GM12875 (cell line): ENCODE data around the gene GPHN.

Experiments used
- H3K4me3 ChIP-seq: one replicate; pipeline ENCODE4 v1.5.1; 2011; ENCODE audit warnings: low read depth, low read length, control low read depth
- CTCF ChIP-seq: IDR thresholded peaks from 2 replicates; pipeline ENCODE4 v1.5.1; 2011; ENCODE audit warnings: low read depth, mild to moderate bottlenecking, control low read depth, inconsistent platforms, low read length, moderate library complexity, borderline replicate concordance; ENCODE audit not compliant: insufficient read depth

The GPHN gene

GRCh38 chr14:66476964-66477363, 31.0 kb upstream of the GPHN start:
- H3K4me3 ChIP-seq, result no peak overlapping the region
- TF ChIP-seq CTCF, result no peak

- no peak for TF ChIP-seq CTCF
- H3K4me3 ChIP-seq, result no peak overlapping the region
These were observed 30.4 kb upstream of the GPHN start for GRCh38 chr14:66477567-66477966.

GRCh38 chr14:66482873-66483272, 25.1 kb upstream of the GPHN start:
- TF ChIP-seq CTCF, result no peak
- no peak overlapping the region for H3K4me3 ChIP-seq

- no peak for TF ChIP-seq CTCF
These were observed 24.6 kb upstream of the GPHN start for GRCh38 chr14:66483322-66483721.

GRCh38 chr14:66485029-66485428, 22.9 kb upstream of the GPHN start:
- no peak overlapping the region for H3K4me3 ChIP-seq
- no peak for TF ChIP-seq CTCF

More at GRCh38 chr14:66483322-66483721, 24.6 kb upstream of the GPHN start:
- no peak overlapping the region for H3K4me3 ChIP-seq

GRCh38 chr14:66485910-66486421, 22.0 kb upstream of the GPHN start, which contains the start of gene CCDC196:
Gene CCDC196, plus strand, starts transcription at chr14:66486371. Its CDS starts 132 bp downstream, at chr14:66486503.
- TF ChIP-seq CTCF, result no peak

GRCh38 chr14:66487164-66487563, 20.8 kb upstream of the GPHN start:
- no peak overlapping the region for H3K4me3 ChIP-seq
- no peak for TF ChIP-seq CTCF

More at GRCh38 chr14:66485910-66486421, 22.0 kb upstream of the GPHN start, which contains the start of gene CCDC196:
- no peak within 1 kb of the TSS for H3K4me3 ChIP-seq
